Activated naive CD4-positive, alpha-beta T cell treated with anti-CD3 and anti-CD28 coated beads, Interleukin-2, amount 50 U/mL, for 24 hours (primary cell): ENCODE results near the gene SRSF3.
"Not testable (repeated sequence)": the region's sequence is repeated elsewhere in the genome, so short reads cannot be mapped to it uniquely, and the experiment has no call there.

Experiments used
- H3K27ac Mint-ChIP-seq: one replicate; pipeline ENCODE4 v1.8.0; 2021; ENCODE audit warnings: mild to moderate bottlenecking, mixed read lengths
- H3K27me3 Mint-ChIP-seq: one replicate; pipeline ENCODE4 v1.8.0; 2021; ENCODE audit warnings: mixed read lengths
- H3K36me3 Mint-ChIP-seq: one replicate; pipeline ENCODE4 v1.8.0; 2021; ENCODE audit warnings: mixed read lengths
- H3K4me1 Mint-ChIP-seq: one replicate; pipeline ENCODE4 v1.8.0; 2021; ENCODE audit warnings: mixed read lengths
- H3K4me3 Mint-ChIP-seq: one replicate; pipeline ENCODE4 v1.8.0; 2021; ENCODE audit warnings: mild to moderate bottlenecking, mixed read lengths
- H3K9me3 Mint-ChIP-seq: one replicate; pipeline ENCODE4 v1.8.0; 2021; ENCODE audit warnings: mixed read lengths

SRSF3 gene

DNA sequence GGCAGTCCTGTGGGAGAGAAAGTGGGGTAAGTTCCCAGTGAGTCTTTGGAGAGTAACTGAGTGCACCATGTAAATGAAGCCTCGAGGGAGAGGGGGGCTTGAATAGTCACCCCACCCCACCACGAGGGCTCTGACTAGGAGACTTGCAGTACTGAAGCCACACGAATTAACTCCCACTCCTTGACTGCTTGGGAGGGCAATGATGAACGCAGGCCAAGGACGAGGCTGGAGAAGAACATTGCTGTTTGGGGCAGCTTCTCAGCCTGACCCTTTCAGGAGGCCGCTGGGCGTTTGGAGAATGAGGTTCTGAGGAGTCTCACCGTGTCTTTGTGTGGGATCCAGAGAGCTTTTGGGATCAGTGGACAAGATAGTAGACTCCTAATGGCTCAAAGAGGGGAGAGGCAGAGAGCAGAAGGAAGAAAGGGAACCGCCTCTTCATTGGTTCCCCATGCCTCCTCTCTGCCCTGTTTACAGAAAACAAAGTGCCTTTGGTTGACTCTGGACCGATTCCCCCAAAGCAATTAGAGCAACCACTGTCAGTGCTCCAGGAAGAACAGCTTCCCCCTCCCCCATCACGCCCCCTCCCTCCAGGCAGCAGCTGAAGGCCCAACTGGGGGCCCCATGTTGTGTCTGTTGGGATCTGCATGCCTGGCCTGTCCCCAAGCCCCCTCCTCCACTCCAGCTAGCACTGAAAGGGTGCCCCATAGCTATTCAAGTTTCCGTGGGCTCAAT is 42.7 kb downstream of the SRSF3 start:
- Mint-ChIP-seq H3K4me1 (no peaks in the 10 kb centered on the region), H3K36me3 (no peaks in the 10 kb centered on the region), H3K4me3 (no peak overlapping the region), H3K27ac (no peak overlapping the region), H3K27me3 (no peaks in the 10 kb centered on the region), H3K9me3 (no peaks in the 10 kb centered on the region)

DNA sequence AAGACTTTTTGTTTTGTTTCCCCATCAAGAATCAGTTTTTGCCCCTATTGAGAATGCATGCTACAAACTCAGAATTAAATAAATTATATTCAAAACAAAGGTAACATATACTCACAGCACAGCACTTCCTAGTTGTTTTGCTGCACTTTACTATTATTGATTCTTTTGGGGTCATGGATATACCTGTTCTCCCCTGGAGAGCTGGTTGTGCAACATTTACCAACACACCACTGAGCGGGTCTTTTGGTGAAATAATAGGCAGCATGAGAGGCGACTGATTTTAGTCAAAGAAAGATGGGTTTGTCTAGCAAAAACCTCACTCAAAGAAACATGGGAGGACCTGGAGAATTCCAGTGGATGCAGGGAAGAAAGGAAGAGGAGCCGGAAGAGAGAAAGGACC is 44.4 kb downstream of the SRSF3 start:
- Mint-ChIP-seq H3K27ac (no peak overlapping the region), H3K36me3 (no peaks in the 10 kb centered on the region), H3K9me3 (no peaks in the 10 kb centered on the region), H3K27me3 (no peaks in the 10 kb centered on the region), H3K4me1 (no peaks in the 10 kb centered on the region), H3K4me3 (no peak overlapping the region)

DNA sequence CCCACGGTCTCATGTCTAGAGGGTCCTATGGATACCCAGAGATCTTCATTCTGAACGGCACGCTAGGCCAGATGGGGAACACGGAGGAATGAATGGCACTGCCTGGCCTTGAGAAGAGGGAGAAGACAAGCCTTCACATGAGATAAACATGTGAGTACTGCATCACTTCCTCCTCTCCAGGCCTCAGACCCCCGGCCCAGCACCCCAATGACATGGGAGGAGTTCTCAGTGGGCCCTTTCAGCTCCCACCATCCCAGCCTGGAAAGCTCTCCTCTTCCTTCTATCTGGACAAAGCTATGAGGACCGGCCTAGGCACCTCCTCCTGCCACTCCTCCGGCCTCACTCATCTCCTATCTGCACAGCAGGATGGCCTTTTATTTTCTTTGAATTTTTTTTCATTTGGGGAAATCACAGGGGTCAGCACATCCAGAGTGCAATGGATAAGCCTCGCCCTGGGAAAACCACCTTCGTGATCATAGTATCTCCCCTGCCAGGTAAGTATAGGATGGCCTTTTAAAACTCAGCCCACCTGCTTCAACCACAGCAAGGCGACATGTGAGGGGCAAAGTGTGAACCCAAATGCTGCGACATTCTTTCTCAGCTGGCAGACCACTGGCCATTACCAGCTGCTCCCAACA is 45.1 kb downstream of the SRSF3 start:
- H3K27me3 Mint-ChIP-seq: no peaks in the 10 kb centered on the region
- no peaks in the 10 kb centered on the region for H3K36me3 Mint-ChIP-seq
- H3K4me3 Mint-ChIP-seq: no peak overlapping the region
- H3K9me3 Mint-ChIP-seq: no peaks in the 10 kb centered on the region
- no peak overlapping the region for H3K27ac Mint-ChIP-seq
- H3K4me1 Mint-ChIP-seq: no peaks in the 10 kb centered on the region

DNA sequence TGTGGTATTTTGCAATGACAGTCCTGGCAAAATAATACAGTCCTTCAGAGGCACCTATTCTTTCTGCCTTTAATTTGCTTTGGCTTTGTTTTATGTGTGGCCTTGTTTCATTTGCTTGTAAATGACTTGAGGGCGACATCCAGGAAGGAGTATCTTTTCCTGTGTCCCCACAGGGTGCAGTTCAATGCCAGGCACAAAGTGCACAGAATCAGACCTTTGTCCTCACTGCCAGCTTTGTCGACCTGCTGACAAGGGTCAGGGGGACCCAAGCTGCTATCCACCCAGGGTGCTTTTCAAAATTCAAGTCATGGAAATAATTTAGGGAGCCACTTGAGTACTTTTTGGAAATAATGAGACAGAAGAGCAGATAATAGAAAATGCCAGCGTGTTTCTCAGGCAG is 47.4 kb downstream of the SRSF3 start:
- Mint-ChIP-seq H3K36me3 (no peaks in the 10 kb centered on the region), H3K27me3 (no peaks in the 10 kb centered on the region), H3K27ac (no peak overlapping the region), H3K4me1 (no peaks in the 10 kb centered on the region), H3K9me3 (no peaks in the 10 kb centered on the region), H3K4me3 (no peak overlapping the region)

DNA sequence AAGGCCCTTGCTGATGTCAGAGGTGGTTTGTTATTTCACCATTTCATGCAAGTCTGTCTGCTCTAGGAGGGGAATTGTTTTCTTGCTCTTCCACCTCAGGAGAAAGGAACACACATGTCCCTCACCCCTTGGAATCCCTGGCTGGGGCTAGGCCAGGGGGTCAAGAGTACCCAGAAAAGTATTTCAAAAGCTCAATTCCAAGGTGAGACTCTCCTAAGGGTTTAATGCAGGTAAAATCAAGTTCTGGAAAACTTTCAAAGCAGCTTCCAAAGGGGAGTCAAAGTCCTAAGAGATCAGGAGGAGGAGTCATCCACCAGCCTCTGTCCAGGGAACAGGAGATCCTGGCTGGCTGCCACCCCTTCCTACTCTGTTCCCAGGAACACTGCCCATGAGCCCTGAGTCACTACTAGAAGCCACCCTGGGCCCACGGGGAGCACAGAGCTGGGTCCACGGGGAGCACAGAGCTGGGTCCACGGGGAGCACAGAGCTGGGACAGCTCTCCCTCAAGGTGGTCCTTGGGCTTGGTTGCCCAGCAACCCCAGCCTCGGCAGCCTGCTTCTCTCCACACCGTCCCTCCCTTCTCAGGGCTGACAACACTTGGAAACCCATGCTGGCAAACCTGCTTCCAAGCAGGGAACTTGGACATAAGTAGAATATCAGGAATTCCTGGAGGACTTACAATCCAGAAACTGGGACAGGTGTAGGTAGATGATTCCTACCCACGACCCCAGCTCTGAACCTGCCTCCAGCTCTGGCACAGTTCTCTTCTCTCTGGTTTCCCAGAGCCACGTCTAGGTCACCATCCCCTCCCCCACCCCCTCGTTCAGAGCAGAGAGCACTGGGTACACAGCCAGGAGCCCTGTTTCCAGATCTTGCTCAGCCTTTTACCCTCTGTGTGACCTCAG is 49.0 kb downstream of the SRSF3 start:
- no peaks in the 10 kb centered on the region for H3K4me1 Mint-ChIP-seq
- no peak overlapping the region for H3K27ac Mint-ChIP-seq
- no peaks in the 10 kb centered on the region for H3K9me3 Mint-ChIP-seq
- H3K36me3 Mint-ChIP-seq: no peaks in the 10 kb centered on the region
- no peak overlapping the region for H3K4me3 Mint-ChIP-seq
- H3K27me3 Mint-ChIP-seq: no peaks in the 10 kb centered on the region

DNA sequence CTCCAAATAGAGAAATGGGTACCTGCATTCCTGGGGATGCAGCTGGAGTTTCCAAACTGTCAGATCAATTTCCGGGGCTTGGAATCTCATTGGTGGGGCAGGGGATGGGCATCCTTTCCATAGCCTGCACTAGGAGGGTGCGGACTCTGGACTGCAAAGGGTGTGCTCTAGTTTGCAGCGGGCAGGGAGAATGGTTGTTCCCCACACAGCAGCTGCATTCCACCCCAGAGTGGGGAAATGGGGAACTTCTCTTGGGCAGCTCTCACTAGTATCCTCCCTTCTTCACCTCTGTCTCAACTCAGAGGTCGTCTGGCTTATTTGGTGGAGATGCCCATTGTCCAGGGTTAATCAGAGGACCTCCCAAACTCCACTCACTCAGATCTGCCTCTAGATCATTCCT is 49.8 kb downstream of the SRSF3 start:
- Mint-ChIP-seq H3K4me3 (no peak overlapping the region), H3K36me3 (no peaks in the 10 kb centered on the region), H3K9me3 (no peaks in the 10 kb centered on the region), H3K27me3 (no peaks in the 10 kb centered on the region), H3K27ac (no peak overlapping the region), H3K4me1 (no peaks in the 10 kb centered on the region)

DNA sequence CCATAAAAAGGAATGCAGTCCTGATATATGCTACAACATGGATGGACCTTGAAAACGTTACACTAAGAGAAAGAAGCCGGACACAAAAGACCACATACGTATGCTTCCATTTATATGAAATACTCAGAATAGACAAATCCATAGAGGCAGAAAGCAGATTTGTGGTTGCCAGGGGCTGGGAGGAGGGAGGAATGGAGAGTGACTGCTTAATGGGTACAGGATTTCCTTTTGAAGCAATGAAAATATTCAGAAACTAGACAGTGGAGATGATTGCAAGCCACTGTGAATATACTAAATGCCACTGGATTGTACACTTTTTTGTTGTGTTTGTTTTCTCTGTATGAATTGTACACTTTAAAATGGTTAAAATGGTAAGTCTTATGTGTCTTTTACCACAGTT is 54.9 kb downstream of the SRSF3 start:
- Mint-ChIP-seq H3K4me1 (no peaks in the 10 kb centered on the region), H3K4me3 (no peak overlapping the region), H3K9me3 (no peaks in the 10 kb centered on the region), H3K36me3 (no peaks in the 10 kb centered on the region), H3K27ac (no peak overlapping the region), H3K27me3 (peaks cover 2% of the 10 kb centered on the region)

DNA sequence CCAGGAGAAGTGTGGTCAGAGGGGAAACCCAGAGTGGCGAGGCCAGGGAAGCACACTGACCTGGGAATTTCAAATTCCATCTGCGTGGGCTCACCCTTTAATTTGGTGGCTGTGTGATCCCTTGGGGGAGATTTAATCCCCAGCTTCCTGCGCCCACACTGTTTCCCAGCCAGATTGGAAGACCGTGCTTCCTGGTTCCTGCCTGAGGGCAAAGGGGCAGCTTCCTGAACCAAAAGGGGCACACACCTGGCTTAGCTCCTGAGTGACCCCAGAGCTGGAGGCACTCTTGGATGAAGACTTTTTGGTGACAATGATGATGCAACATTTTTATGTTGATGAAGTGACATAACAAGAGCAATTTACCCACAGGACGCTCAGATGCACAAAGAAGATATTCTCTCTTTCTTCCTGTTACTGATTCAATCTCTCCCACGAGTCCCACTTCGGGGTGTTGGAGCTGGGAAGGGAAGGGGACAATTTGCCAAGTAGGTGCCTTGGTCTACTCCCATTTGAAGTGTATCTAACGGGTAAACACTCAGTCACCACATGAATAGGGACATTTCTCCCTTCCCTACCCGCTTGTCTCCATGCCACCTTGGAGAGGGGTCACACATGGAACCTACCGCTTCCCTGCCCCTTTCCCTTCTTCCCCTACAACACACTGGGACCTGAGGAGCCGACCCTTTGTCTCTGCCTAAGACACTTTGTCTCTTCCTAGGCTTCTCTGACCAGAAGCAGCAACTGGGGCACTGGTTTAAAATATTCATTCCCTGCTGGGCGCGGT is 55.7 kb downstream of the SRSF3 start:
- Mint-ChIP-seq H3K36me3 (no peaks in the 10 kb centered on the region), H3K9me3 (no peaks in the 10 kb centered on the region), H3K4me1 (no peaks in the 10 kb centered on the region), H3K27me3 (peaks cover 2% of the 10 kb centered on the region), H3K4me3 (no peak overlapping the region), H3K27ac (no peak overlapping the region)

DNA sequence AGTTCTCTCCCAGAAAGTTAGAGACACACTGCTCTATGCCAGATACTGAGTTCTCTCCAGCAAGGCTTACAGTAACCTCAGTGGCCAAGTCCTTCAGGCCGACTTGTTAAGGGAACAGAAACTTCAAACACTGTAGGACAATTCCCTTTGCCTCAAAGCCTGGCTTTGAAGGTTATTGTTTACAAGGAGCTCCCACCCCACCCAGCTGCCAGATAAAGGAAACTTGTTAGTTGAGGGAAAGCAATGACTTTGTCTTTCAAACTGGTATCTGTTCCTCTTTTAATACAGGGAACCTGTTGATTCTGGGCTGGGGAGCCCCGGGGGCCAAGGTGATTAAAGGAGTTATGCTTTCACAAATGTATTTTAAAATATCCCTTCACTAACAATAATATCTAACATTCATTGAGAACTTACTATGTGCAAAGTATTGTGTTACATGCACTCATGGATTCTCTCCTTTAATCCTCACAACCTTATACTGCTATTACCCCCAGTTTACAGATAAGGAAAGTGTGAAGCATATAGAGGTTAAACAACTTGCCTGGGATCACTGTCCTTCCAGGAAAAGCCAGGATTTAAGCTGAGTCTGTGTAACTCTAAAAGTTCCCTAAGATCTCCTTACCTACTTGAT is 56.8 kb downstream of the SRSF3 start:
- H3K36me3 Mint-ChIP-seq: no peaks in the 10 kb centered on the region
- no peaks in the 10 kb centered on the region for H3K9me3 Mint-ChIP-seq
- H3K27me3 Mint-ChIP-seq: peaks cover 5% of the 10 kb centered on the region

DNA sequence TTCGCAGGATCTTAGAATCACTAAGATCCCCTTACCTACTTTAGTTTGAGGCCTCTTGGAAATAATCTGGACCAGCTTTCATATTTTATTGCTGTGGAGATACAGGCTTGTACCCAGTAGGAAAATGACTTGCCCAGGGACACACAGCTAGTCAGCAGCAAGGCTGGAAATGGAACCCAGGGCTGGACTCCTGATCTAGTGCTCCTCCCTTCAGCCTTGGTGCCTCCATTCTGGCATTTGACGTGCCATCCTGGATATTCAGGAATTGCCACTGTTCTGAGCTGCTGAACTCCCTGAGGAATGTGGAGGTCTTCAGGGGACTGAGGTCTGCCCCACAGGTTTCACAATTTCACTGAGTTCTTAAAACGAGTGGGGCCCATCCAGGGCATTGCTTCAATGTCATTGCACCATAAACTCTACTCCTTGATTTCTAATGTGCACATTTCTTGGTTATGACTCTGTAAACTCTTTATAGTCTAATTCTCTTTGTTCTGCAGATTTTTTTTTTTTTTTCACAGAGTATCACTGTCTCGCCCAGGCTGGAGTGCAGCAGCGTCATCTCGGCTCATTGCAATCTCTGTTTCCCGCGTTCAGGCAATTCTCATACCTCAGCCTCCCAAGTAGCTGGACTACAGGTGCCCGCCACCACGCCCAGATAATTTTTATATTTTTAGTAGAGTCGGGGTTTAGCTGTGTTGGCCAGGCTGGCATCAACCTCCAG is 57.7 kb downstream of the SRSF3 start:
- no peak overlapping the region for H3K27ac Mint-ChIP-seq
- peaks cover 10% of the 10 kb centered on the region for H3K27me3 Mint-ChIP-seq
- H3K36me3 Mint-ChIP-seq: no peaks in the 10 kb centered on the region
- no peaks in the 10 kb centered on the region for H3K9me3 Mint-ChIP-seq
- H3K4me1 Mint-ChIP-seq: no peaks in the 10 kb centered on the region
- H3K4me3 Mint-ChIP-seq: no peak overlapping the region

More for the DNA sequence above, 56.8 kb downstream of the SRSF3 start:
- Mint-ChIP-seq H3K4me3 (no peak overlapping the region), H3K27ac (no peak overlapping the region), H3K4me1 (no peaks in the 10 kb centered on the region)

DNA sequence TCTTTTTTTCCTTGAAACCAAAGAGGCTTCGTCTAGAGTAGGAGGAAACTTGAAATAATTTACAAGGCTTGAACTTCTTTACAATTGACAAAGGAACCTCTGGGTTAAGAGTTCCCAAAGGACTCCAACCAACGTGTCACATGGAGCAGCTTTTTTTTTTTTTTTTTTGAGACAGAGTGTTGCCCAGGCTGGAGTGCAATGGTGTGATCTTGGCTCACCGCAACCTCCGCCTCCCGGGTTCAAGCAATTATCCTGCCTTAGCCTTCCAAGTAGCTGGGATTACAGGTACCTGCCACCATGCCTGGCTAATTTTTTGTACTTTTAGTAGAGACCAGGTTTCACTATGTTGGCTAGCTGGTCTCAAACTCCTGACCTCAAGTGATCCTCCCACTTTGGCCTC is 60.3 kb downstream of the SRSF3 start:
- H3K27me3 Mint-ChIP-seq: peaks cover 16% of the 10 kb centered on the region
- not testable (repeated sequence) for H3K4me1 Mint-ChIP-seq, H3K36me3 Mint-ChIP-seq, H3K4me3 Mint-ChIP-seq, H3K27ac Mint-ChIP-seq, H3K9me3 Mint-ChIP-seq
